ENCODE measurements around the gene RUVBL2. TPM values are rescaled to one million over a fixed set of nuclear protein-coding genes. Genes with fewer than 3 reads are reported as not detected.
"Not testable (repeated sequence)": the region's sequence is repeated elsewhere in the genome, so short reads cannot be mapped to it uniquely, and the experiment has no call there.

RUVBL2 gene
- total and polyA plus RNA-seq, 8 donors = 0.58 to 96.0 (median 61.2) TPM

DNA sequence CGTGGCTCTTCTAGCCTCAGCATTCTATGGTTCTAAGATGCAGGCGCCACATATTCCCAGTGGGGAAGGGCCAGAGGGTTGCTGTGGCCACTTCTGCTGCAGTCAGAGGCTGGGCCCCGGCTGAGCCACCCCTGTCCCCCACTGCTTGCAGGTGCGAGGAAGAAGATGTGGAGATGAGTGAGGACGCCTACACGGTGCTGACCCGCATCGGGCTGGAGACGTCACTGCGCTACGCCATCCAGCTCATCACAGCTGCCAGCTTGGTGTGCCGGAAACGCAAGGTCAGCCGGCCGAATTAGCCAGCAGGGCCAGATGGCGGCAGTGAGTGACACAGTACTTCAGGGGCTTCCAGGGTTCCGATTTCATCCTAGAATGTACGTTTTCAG is 21.2 kb downstream of the RUVBL2 start:
- Histone ChIP-seq H3K27ac (no peak overlapping the region), H3K9me3 (no peaks in the 10 kb centered on the region), H3K4me3 (no peak overlapping the region), H3K36me3 (peaks cover 16 to 67% (median 65%) of the 10 kb centered on the region in 4 donors), H3K4me1 (peaks cover 22 to 27% (median 25%) of the 10 kb centered on the region in 4 donors), H3K27me3 (peaks cover 0 to 24% (median 11%) of the 10 kb centered on the region in 3 donors)
- DNase-seq = no peak
- WGBS, 5 donors = 84 to 97% (median 93%) methylated on average over 7 to 18 of the region's 18 CpGs
- TF ChIP-seq EP300 (IDR thresholded peaks at IDR 0.05) (no peak), POLR2AphosphoS5 (IDR thresholded peaks at IDR 0.05) (no peak), POLR2A (IDR thresholded peaks at IDR 0.05) (no peak)
- TF ChIP-seq, protein P1, sequence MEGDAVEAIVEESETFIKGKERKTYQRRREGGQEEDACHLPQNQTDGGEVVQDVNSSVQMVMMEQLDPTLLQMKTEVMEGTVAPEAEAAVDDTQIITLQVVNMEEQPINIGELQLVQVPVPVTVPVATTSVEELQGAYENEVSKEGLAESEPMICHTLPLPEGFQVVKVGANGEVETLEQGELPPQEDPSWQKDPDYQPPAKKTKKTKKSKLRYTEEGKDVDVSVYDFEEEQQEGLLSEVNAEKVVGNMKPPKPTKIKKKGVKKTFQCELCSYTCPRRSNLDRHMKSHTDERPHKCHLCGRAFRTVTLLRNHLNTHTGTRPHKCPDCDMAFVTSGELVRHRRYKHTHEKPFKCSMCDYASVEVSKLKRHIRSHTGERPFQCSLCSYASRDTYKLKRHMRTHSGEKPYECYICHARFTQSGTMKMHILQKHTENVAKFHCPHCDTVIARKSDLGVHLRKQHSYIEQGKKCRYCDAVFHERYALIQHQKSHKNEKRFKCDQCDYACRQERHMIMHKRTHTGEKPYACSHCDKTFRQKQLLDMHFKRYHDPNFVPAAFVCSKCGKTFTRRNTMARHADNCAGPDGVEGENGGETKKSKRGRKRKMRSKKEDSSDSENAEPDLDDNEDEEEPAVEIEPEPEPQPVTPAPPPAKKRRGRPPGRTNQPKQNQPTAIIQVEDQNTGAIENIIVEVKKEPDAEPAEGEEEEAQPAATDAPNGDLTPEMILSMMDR (IDR thresholded peaks at IDR 0.05) = no peak
- intact Hi-C loops (cut with DNase I; ENCODE audit: low total_unique reads) = no loop called here

DNA sequence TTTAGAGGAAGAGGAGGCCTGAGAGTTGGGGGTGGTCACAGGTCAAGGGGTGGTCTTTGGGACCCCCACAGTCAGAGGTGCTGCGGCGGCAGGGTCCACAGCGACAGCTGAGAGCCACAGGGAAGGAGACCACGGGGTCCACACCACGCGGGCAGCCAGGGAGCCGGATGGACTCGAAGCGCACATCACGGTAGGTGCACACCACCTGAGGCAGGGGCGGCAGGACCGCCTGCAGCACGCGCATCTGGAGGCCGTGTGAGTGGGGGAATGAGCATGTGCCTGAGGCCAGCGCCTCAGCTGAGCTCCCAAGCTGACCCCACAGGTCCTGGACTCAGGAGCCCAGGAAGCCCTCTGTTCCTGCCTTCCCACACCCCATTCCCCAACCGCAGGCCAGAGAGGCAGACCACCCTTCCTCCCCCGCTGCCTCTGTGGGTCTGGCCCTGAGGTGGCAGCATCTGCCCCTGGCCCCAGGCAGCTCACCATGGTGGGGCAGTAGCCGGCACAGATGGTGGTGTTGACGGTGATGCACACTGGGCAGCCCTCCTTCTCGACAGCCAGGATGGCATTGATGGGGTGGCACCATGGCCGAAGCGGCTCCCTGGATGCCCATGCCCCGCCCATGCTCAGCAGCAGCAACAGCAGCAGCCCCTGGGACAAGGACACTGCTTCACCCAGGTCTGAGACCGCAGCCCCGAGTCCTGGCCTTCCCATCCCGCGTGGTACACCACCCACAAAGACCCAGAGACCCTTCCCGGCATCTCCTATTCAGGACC is 22.6 kb downstream of the RUVBL2 start:
- intact Hi-C loops (cut with DNase I; ENCODE audit: low total_unique reads) = no loop called here
- no peak overlapping the region for H3K4me3 ChIP-seq
- peaks cover 22 to 27% (median 25%) of the 10 kb centered on the region in 4 donors for H3K4me1 ChIP-seq
- no peaks in the 10 kb centered on the region for H3K9me3 ChIP-seq
- DNase-seq = no peak
- H3K27ac ChIP-seq = no peak overlapping the region
- TF ChIP-seq, protein P1 (IDR thresholded peaks at IDR 0.05) = no peak
- TF ChIP-seq POLR2A (IDR thresholded peaks at IDR 0.05) (no peak), POLR2AphosphoS5 (IDR thresholded peaks at IDR 0.05) (no peak)
- WGBS, 5 donors = 93 to 96% (median 93%) methylated on average over 15 to 26 of the region's 29 CpGs
- H3K27me3 ChIP-seq = peaks cover 0 to 38% (median 15%) of the 10 kb centered on the region in 3 donors
- peaks cover 6 to 53% (median 51%) of the 10 kb centered on the region in 4 donors for H3K36me3 ChIP-seq

DNA sequence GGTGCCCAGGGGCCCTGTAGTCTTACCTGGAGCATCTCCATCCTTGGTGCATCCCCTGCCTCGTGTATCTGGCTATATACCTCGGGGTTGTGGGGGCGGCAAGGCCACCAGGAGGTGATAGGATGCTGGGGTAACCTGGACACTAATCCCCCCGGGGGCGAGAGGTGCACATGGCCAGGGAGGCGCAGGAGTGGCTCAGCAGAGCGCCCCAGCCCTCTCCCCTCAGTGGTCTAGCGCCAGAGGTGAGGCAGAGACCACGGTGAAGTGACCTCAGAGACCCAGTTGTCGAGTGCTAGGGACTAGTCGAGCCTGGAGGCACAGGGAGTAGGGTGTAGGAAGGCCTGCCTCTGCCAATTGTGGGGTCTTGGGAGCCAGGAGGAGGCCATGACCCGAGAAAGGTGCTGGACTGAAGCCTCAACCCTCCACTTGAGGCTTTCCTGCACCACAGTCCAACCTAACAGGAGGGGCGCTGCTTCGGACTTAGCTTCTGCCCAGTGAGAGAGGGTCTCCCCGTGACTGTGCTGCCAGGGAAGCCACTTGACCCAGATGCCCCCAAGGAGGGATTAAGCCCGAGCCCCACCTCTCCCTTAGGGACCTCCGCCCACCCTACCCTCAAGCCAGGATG is 23.5 kb downstream of the RUVBL2 start, which contains the start of gene LHB:
TSS of gene LHB (minus strand) at position 51 of the 625 bp plus-strand sequence. CDS start at position 41, 10 bp downstream.
- peak within 1 kb of the TSS in 1 of 5 donors; percentile 32 for H3K27ac ChIP-seq
- 39 to 95% (median 66%) methylated on average over 8 to 17 of the region's 17 CpGs for WGBS, 5 donors
- no peaks in the 10 kb centered on the region for H3K9me3 ChIP-seq
- H3K4me1 ChIP-seq = peaks cover 22 to 27% (median 25%) of the 10 kb centered on the region in 4 donors
- H3K27me3 ChIP-seq = peaks cover 0 to 42% (median 15%) of the 10 kb centered on the region in 3 donors
- DNase-seq = no peak
- TF ChIP-seq POLR2AphosphoS5 (IDR thresholded peaks at IDR 0.05) (no peak), EP300 (IDR thresholded peaks at IDR 0.05) (no peak), POLR2A (IDR thresholded peaks at IDR 0.05) (no peak)
- TF ChIP-seq, protein P1 (IDR thresholded peaks at IDR 0.05) = no peak
- peaks cover under 1 to 44% (median 42%) of the 10 kb centered on the region in 4 donors for H3K36me3 ChIP-seq
- intact Hi-C loops (cut with DNase I; ENCODE audit: low total_unique reads) = no loop called here
- peak within 1 kb of the TSS; percentile 49 to 62 (median 50) for H3K4me3 ChIP-seq

DNA sequence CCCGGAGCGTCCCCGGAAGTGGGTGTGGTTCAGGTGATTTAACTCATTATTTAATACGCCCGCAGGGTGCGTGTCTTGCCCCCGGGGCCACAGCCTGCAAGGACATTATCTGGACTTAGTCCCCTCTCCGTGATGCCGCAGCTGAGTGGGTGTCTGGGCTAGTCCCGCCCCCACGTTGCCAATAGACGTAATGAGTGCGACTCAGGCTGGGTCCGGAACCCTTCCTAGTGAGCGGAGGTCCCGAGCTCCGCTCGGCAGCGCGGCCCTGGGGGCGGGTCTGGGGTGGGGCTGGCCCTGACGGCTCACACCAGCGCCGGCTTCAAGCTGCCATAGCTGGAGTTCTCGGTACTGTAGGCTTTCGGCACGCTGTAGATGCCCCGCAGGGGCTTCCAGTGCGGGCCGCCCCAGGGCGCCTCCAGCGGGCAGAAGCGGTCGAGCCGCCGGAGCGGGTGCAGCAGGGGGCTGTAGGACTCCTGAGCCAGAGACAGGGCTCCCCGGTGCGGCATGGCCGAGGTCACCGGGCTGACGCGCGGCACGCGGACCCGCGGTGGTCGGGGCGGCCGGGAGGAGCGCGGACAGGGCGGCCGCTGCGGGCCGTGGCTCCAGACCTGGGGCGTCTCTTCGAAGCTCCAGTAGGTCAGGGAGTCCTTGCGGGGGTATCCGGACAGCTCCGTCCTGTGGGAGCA is 24.1 kb downstream of the RUVBL2 start:
- Histone ChIP-seq H3K4me3 (peak overlapping the region; percentile 49 to 62 (median 50)), H3K27ac (peak overlapping the region in 1 of 5 donors; percentile 32), H3K36me3 (peaks cover 0 to 38% (median 36%) of the 10 kb centered on the region in 4 donors), H3K27me3 (peaks cover 0 to 46% (median 15%) of the 10 kb centered on the region in 3 donors), H3K4me1 (peaks cover 22 to 27% (median 25%) of the 10 kb centered on the region in 4 donors), H3K9me3 (no peaks in the 10 kb centered on the region)
- peak; percentile 53 to 82 for DNase-seq
- intact Hi-C loops (cut with DNase I; ENCODE audit: low total_unique reads) = no loop called here
- 0 to 1% (median 1%) methylated on average over 14 to 62 of the region's 62 CpGs for WGBS, 5 donors
- TF ChIP-seq POLR2AphosphoS5 (IDR thresholded peaks at IDR 0.05) (peak in 1 of 3 donors; percentile 6), POLR2A (IDR thresholded peaks at IDR 0.05) (no peak), EP300 (IDR thresholded peaks at IDR 0.05) (no peak)
- TF ChIP-seq, protein P1 (IDR thresholded peaks at IDR 0.05) = peak in 2 of 7 experiments; percentile 34 to 41

DNA sequence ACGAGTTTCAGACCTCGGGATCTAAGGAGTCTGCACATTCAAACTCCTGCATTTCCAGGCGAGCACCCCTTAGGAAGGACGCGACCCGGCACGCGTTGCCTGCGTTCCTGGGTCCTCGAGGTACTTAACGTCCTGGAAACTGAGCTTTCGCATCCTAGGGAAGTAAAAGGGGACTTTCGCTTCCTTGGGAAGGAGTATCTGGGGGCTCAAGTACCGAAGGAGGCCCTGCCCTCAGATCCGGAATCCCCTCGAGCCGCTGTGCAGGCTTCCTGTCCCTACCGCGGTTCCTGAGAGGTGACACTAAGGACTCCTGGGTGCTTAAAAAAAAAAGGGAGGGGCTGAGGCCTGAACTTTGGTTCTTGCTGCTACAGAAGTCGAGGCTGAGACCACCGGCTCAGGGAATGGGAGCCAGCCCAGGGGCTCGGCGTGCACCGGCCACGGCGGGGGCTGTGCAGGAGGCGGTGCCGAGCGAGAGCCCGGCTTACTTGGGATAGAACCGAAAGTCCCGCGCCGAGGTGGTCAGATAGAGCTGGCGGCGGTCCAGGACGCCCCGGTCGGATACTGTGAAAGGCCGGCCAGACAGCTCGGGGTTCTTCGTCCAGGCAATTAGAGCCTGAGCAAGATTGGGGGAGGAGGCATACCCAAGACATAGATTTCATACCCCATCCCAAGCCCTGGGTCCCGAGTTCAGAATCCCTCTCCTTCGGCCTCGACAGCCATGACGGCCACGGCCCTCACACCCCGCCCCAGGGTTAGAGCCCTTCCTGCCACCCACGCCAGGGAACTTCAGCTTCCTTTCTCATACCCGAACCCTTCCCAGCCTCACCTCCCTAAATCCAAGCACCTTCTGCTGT is 24.9 kb downstream of the RUVBL2 start:
- intact Hi-C loops (cut with DNase I; ENCODE audit: low total_unique reads); H3K9me3 ChIP-seq; H3K27ac ChIP-seq: not testable (repeated sequence)
- 2 to 14% (median 5%) methylated on average over 27 to 50 of the region's 50 CpGs for WGBS, 5 donors
- Histone ChIP-seq H3K27me3 (peaks cover 0 to 46% (median 15%) of the 10 kb centered on the region in 3 donors), H3K36me3 (peaks cover 0 to 30% (median 29%) of the 10 kb centered on the region in 4 donors), H3K4me1 (peaks cover 22 to 27% (median 25%) of the 10 kb centered on the region in 4 donors), H3K4me3 (peak overlapping the region; percentile 49 to 62 (median 50))
- DNase-seq = peak in 1 of 2 donors; percentile 48
